GM19240 (cell line): Measurements from ENCODE around the gene ERCC6L2.

Source experiments
- DNase-seq: peaks from one replicate; pipeline ENCODE4 v3.0.0; 2011; ENCODE audit warnings: low spot score; ENCODE audit not compliant: insufficient read length

Gene ERCC6L2

DNA sequence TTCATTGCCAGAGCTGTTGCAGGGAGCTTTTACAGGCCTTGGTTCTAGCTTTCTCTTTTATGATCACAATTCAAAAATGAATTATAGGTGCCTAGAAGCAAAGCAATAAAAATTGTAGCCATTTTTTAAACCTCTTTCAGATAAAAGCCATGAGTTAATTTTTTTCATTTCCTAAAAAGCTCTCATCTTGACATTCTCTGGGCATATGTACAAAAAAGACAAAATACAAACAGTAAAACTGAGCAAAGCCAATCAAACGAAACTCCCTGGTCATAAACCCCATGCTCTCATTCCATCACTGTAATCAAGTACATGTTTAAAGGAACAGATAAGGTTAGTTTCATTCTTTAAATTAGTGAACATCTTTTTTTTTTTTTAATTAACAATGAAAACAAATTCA lies 101.9 kb downstream of the ERCC6L2 start:
- no peak for DNase-seq

DNA sequence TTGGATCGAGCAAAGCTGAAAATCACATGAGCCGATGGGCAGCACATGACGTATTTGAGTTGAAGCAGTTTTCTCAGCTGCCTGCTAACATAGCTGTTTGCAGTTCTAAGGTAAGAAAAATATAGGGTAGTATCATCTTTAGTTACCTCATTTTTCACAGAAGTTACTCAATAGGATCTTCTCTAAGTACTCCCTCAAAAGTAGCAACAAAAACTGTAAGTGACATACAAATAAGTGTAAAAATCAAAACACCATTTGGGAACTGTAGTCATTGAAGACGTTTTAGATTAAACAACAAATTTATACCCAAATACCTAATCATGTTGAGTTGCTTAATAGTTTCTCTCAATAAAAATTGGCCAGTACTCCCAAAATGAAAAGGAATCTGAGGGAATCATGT lies 102.6 kb downstream of the ERCC6L2 start:
- no peak for DNase-seq

DNA sequence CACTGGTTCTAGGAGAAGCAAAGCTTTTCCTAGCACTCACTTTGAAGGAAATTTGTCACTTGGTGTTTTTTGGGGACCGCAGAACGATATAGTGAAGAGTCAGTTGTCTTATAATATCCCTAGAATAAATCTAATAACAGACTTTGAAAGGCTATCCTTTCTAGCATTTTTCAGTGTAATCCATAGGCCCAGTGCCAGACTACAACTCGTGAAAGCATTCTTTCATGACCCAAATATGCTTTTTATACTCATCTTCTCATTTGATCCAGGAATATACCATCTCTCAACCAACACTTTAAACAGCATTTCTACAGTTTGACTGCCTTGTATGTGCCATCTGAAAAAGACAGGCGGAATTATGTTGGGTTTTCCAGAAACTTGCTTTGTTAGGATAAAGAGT lies 104.0 kb downstream of the ERCC6L2 start:
- no peak for DNase-seq

DNA sequence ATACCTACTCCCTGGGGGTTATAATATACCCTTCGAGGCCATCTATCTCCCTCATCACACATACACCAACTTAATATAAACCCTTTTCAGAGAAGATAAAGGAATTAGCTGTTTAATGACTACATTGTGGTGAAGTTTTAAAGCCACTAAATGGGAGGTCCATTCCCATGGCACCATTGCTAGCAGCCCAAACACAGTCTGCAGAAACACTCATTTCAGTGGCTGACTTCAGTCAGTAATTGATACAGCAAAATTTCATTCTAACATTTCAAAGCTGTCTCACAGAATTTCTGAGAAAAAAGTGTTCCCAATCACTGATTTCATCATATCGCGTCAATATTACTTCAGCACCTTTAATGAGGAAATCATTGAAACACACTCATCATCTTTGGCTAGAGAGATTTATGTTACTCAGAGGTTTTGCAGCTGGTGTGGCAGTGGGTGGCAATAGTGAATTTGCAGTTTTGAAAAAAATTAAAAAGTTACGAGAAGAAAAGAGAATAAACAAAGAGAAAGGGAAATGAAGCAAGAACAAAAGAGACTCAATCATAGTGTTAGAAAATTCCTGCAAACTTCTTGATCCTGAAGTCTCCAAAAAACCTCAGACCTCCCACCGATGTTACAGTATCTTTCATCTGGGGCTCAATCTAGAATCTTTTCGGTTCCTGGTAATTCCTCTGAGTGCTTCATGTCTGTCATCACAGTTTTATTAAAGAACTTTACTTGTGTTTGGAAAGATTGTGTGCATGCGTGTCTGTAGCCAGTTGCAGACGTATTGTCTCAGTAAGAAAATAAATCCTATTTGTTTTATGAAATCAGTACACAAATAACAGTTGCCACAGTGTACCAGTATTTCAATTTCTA lies 105.0 kb downstream of the ERCC6L2 start:
- no peak for DNase-seq

DNA sequence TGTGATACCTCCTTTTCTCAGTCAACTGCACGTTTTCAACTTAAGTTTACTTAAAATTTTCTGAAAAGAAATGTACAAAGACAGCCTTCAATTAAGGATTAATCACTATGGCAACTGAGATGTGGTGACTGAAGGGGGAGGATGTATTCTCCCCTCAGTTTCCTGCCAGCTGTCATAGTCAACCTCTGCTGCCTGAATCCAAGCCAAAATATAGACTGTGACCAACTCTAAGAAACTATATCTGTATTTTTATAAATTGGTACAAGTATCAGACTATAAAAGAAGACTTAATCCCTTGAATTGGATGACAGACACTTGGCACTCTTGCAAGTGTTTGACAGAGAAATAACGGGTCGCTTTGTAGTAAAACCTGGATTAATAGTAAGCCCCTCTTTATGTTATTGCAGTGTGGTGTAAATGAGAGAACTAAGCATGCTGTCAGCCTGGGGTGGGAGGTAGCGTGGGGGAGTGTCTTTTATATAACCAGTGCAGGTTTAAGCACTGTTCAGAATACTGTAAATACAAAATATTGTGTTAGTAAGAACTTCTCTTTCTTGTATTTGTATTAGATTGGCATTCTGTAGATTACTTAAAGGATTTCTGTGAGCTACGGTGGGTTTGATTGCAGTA lies 106.4 kb downstream of the ERCC6L2 start:
- DNase-seq, result no peak

DNA sequence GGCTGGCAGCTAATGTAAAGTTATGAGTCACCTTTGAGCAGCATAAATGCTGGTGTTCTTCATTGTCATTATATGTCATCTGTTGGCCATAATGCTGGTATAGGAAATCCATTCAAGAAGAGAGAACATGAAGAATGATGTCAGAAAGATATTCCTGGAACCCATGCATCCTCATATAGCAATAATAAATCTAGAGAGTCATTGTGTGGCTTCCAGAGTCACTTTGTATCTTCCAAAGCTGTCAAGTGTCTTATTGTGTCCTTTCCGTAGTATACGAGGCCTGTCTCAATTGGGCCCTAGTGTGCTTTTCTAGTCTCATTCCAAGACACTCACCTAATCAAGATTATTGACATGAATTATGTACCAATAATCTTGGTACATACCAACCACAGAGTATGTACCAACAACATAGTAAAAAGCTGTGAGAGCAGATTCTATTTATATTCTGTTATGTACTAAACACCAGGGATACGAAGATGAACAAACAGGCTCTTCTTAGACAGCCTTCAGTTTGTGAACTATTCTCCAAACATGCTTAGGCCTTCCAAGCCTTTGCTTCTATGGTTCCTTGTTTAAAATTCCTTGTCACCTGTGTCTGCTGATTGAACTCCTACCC lies 110.1 kb downstream of the ERCC6L2 start:
- no peak for DNase-seq

DNA sequence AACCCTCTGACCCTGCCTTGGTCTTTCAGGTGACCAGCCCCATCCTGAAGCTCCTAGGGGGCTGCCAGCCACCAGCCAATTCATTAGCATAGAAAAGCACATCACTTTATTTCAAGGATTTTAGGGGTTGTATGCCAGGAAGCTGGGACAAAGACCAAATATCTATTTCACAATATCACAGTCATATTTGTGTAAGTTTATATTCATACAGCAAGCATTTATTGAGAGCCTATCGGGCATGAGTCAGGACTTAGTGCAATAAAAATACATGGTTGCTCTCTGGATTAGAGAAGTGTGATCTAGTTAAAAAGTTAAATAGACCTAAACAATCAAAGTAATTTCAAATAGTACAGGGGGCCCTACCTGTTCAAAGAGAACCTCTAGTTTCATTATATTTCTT lies 113.8 kb downstream of the ERCC6L2 start:
- no peak for DNase-seq

DNA sequence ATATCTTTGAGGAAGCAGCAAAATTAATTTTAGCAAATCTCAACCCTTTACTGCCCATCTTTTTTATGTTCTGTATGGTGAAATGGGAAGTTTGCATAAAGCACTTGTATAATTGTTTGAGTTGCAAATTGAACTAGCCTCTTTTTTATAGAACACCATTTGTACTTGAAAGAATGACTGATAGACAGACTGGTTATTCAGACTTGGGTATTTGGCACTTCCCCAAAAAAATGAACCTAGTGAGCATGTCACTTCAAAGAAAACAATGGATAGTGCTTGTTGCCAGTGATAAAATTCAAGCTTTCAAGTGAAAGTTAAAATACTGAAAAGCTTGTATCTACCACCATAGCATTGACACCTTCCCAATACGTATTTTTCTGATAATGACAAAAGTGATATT lies 115.8 kb downstream of the ERCC6L2 start:
- DNase-seq, result no peak

DNA sequence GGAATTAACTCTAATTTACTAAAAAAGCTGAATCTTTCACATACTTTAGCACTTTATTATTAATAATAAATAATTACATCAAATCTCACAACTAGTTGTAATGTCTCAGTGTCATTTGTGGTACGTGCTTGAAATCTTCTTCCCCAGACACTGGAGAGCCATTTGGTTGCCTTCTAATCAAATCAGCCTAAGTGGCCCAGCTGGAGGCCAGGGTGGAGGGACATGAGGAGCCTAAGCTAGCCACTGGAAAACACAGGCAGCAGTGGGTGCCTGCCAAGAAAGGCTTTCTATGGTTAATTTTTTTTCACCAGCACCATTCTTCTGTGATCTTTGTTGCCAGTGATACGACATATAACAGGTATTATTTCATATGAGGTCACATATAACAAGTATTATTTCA lies 117.0 kb downstream of the ERCC6L2 start:
- DNase-seq, result no peak

DNA sequence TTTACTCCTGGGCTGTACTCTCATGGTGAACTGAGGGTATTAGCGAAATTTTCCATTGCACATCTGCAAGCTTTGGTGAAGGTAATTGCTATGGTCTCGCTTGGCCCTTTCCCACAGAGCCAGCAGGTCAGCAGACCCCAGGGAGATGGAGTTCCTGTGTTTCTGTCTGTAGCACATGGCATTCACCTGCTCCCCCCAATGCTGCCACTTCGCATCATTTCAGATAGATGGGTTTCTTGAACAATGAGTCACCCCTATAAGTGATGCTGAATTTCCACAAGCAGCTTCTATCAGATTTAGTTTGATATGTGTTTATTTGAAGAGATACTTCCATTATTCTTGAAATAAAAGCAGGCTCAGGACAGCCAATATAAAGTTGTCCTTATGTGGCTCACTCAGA lies 117.8 kb downstream of the ERCC6L2 start:
- DNase-seq, result no peak

DNA sequence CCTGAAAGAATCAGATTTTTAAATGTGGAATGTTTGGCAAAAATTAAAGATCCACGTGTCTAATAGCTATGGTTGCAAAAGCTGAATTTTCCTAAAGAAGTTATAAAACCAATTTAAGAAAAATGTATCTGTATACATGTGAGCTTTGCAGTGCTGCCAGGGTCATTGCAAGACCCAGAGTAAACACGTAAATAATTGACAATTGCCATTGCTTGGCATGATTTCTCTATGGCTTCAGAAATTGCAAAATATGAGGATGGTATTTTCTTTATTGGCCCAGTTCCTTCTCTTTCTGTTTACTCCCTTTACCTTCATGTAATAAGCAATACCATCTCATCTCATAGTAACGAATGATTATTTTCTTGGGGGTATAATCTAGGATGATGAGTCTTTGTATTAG lies 123.9 kb downstream of the ERCC6L2 start:
- DNase-seq, result no peak

DNA sequence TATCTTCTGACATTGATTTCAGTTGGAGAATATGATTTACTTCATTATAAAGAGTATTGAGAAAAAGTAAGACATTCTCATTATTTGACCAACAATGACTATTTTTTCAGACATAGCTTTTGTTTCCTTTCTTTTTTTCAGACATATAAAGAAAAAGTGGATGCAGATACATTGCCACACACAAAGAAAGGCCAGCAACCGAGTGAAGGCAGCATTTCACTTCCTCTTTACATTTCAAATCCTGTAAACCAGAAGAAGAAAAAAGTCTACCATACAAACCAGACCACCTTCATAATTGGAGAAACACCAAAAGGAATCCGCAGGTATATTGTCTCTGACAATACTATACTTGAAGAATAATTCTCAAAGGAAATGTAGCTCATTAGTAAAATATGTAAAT lies 128.9 kb downstream of the ERCC6L2 start:
- DNase-seq, result no peak

DNA sequence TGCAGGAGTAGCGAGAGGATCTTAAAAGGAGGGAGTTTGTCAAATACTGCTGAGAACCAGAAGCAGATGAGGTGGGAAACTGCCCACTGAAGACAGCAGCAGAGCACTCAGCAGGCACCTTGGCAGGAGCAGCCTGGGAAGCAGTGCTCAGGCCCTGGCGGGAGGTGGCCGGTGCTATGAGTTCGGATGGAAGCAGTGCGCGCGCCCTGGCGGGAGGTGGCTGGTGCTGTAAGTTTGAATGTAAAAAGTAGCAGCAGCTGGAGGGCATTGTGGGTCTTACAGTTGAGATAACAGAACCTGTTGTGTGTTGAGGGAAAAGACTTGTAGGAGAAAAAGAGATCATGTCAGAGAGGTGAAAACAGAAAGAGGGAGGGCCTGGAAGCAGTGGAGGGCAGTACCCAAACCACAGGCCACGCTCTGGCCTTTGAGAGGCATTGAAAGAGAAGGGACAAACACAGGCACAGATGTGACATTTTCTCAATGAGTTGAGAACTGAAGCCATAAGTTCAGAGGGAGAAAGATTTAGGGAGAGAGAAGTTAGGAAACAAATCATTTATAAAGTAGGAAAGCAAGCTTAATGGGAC lies 130.9 kb downstream of the ERCC6L2 start:
- no peak for DNase-seq

DNA sequence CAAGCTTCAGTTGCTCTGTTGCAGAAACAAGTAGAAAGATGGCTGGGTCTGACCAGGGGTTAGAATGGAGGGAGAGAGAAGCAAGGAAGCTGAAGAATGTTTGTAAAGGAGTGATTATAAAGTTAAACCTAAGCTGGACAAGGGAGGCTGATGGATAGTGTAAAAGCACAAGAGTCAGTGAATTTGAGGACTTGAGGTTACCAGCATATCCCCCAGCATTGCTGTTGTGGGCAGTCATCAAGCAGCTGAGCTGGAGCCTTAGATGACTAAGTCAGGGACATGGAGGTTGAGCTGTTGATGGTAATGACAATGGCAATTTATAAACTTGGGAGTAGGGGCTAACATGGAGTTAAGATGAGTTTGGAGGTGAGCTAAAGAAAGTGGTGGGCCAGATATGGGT lies 131.5 kb downstream of the ERCC6L2 start:
- DNase-seq, result no peak

DNA sequence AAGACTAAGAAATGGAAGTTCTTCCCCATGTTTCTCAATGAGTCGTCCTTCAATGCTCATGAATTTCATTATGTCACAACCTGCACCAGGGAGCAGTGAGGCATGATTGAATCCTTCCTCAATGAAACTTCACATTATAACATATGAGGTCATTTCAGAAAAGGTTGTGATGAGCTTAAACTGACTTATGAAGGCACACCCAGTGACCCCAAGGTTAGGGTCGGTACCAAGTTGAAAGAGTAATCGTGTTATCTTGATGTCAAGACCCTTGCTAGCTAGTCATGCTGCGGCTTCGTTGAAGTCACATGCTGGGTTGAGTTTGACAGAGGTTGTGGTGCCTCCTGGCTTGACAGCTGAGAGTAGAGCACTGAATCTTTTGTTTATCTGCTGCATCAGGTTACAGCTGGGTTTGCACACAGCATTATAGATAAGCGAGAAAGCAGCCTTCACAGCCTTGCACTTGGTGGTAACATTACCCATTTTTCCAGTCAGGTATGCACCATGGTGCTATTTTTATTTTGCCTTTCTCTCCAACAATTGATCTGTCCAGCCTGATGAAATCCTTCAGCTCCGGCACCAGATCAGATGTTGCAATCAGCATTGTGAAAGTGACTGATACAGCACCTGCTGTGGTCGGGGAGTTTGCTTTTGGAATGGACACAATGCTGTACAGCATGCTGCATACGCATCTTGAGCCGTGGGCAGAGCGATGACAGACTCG lies 133.2 kb downstream of the ERCC6L2 start:
- DNase-seq, result no peak

DNA sequence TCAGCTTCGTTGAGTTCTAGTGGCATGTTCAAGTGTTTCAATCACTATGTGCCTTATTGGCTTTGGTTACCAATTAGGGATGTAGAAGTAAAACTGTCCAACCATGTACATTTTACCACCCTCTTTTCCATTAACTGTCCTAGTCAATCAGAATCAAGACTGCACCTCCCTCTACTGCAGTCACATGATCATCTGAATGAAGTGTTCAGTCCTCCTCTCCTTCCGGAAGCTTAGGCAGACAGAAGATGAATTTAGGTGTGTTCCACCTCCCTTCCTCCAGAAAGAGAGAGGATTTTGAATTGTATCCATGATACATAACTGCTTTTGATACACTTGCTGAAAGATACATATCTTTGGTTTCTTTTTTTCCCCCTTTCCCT lies 133.7 kb downstream of the ERCC6L2 start:
- no peak for DNase-seq

DNA sequence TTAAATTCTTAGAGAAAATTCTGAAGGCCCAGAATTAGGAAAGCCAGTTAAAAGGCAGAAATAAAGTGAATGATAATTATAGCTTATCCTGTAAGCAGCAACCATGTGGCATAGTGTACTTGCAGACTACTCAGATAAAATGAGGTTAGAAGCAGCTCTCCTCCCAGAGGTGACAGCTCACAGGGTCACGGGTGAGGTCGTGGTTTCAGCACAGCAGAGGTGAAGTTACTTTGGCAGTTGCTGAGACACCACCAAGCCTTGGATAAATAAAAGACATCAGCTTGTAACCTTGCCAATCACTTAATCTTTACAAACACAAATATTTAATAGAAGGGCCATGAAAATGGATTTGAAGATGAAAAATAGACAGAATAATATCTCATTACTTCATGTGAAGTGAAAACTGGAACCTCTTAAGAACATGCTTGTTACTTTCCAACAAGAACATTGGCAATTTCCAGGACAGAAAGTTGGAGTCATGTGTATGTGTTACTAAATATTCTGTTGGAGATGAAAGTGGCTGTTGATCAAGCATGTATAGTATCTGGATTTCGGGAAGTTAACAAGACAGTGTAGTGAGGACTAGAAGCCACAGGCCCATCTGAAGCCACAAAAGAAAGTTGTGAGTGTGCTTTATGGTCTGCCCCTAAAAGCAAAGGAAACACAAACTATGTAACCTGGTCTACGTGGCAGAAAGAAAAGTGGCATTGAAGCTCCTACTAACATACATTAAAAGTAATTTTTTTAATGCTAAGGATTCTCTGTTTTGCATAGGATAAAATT lies 134.4 kb downstream of the ERCC6L2 start:
- no peak for DNase-seq

DNA sequence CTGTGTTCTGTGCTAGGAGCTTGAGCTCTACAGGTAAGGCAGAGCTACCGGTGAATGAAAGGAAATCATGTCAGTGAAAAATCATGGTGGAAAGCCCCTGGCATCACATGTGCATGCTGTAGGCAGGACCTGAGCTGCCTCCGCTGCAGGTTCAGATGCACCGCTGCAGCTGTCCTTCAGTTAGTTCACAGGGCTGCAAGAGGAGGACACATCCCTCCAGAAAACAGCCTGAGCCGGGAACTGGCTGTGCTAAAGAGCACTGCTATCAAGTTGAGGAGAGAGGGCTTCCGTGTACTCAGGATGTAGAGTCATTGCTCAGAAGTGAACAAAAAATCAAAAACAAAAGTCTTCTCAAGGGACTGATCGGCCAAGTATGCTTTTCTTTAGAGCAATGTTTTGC lies 138.6 kb downstream of the ERCC6L2 start:
- DNase-seq, result no peak

DNA sequence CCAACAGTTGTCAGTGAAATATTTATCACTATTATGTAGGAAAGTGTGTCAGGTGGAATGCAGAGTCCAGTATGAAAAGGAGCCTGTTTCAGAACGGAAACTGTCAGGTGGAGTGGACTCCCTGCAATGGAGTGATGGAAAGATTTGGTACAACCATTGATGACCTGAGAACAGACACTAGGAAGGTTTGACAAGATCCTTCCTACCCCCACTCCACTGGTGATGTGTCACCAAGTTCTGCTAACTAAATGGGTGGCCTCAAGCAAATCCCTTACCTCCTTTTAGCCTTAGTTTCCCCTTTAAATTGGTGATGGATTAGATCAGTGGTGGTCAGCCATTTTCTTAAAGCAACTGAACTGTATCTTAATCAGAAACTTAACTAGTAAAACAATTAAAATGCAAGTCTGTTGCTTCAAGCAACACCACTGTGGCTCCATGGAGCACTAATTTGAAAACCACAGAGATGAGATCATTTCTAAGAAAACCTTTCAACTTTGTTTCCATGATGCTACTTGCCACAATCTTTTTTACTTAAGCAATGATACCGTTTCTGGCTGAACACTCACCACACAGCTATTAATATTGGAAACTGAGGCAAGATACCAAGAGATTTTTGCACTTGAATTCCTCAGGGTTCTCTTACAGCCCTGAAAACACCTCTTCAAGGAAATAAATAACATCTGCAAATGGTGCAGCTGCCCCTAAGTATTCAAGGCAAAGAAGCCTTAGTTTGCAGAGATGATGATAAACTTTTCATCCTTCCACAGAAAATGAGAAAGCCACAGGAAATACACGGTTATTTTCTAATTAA lies 140.6 kb downstream of the ERCC6L2 start:
- no peak for DNase-seq
